ENCODE data around the gene PGGT1B.

PGGT1B gene

GRCh38 chr5:115262321-115263077, at the start of gene PGGT1B:
TSS of gene PGGT1B (minus strand) at chr5:115262877. CDS start at chr5:115262851, 26 bp downstream.
- DNase-seq (ENCODE audit: low spot score): peak; percentile 88

GRCh38 chr5:115309751-115310370, 47.2 kb upstream of the PGGT1B start:
- DNase-seq (ENCODE audit: low spot score): peak; percentile 75

- DNase-seq (ENCODE audit: low spot score): no peak
Observed at GRCh38 chr5:115308815-115309214, 46.1 kb upstream of the PGGT1B start.

- no peak for DNase-seq (ENCODE audit: low spot score)
Observed at GRCh38 chr5:115306011-115306536, 43.4 kb upstream of the PGGT1B start.

- DNase-seq (ENCODE audit: low spot score): no peak
Observed at GRCh38 chr5:115304496-115304895, 41.8 kb upstream of the PGGT1B start.

- peak; percentile 18 for DNase-seq (ENCODE audit: low spot score)
Observed at GRCh38 chr5:115298811-115299210, 36.1 kb upstream of the PGGT1B start.

GRCh38 chr5:115297031-115297430, 34.4 kb upstream of the PGGT1B start:
- DNase-seq (ENCODE audit: low spot score): no peak

GRCh38 chr5:115296124-115297022, 33.7 kb upstream of the PGGT1B start, which contains the start of gene CCDC112:
TSS of gene CCDC112 (minus strand) at chr5:115296654. CDS start at chr5:115296543, 111 bp downstream.
- peak; percentile 71 for DNase-seq (ENCODE audit: low spot score)

- no peak for DNase-seq (ENCODE audit: low spot score)
Observed at GRCh38 chr5:115295777-115296123, 33.1 kb upstream of the PGGT1B start.

- no peak for DNase-seq (ENCODE audit: low spot score)
Observed at GRCh38 chr5:115291397-115291796, 28.7 kb upstream of the PGGT1B start.

- no peak for DNase-seq (ENCODE audit: low spot score)
Observed at GRCh38 chr5:115289104-115289503, 26.4 kb upstream of the PGGT1B start.

- no peak for DNase-seq (ENCODE audit: low spot score)
Observed at GRCh38 chr5:115284021-115284420, 21.3 kb upstream of the PGGT1B start.

GRCh38 chr5:115282131-115282530, 19.5 kb upstream of the PGGT1B start:
- DNase-seq (ENCODE audit: low spot score): no peak

- no peak for DNase-seq (ENCODE audit: low spot score)
Observed at GRCh38 chr5:115274584-115274983, 11.9 kb upstream of the PGGT1B start.

GRCh38 chr5:115272297-115272958, 9.8 kb upstream of the PGGT1B start:
- no peak for DNase-seq (ENCODE audit: low spot score)

GRCh38 chr5:115271295-115272050, 8.8 kb upstream of the PGGT1B start:
- peak; percentile 21 for DNase-seq (ENCODE audit: low spot score)

- no peak for DNase-seq (ENCODE audit: low spot score)
Observed at GRCh38 chr5:115267617-115268016, 4.9 kb upstream of the PGGT1B start.

GRCh38 chr5:115265220-115265619, 2.5 kb upstream of the PGGT1B start:
- DNase-seq (ENCODE audit: low spot score): no peak

- DNase-seq (ENCODE audit: low spot score): no peak
Observed at GRCh38 chr5:115264786-115265185, 2.1 kb upstream of the PGGT1B start.

- DNase-seq (ENCODE audit: low spot score): no peak
Observed at GRCh38 chr5:115263078-115263380, 352 bp upstream of the PGGT1B start.

GRCh38 chr5:115262011-115262320, 711 bp downstream of the PGGT1B start:
- no peak for DNase-seq (ENCODE audit: low spot score)

All from NAMALWA (cell line).